ENCODE results near the gene PTPN7. TPM values are rescaled to one million over a fixed set of nuclear protein-coding genes. Genes with fewer than 3 reads are reported as not detected.

PTPN7 gene
- total RNA-seq, 1 experiment from 2014 or later = 0.33 TPM

- H3K4me3 ChIP-seq (ENCODE audit: low read depth in 2 of 2, low read length in 2 of 2) = no peak overlapping the region
- no peaks in the 10 kb centered on the region for H3K9me3 ChIP-seq (ENCODE audit: control insufficient read depth, insufficient read depth, low read depth, low read length)
- ATAC-seq (no peak), DNase-seq (ENCODE audit: low read depth, low spot score) (no peak)
- peak overlapping the region; percentile 72 for H3K27ac ChIP-seq (ENCODE audit: low read length)
- intact Hi-C loops (cut with micrococcal nuclease; ENCODE audit: unreplicated experiment) = loop anchor here (10.0 kb wide), 1 partner anchor 241 kb away; no protein-coding TSS in a partner anchor
- TF ChIP-seq TCF7L2 (IDR thresholded peaks at IDR 0.05; ENCODE audit: low read depth, low read length) = no peak
- TF ChIP-seq POLR2AphosphoS5 (IDR thresholded peaks at IDR 0.05; ENCODE audit: low read depth, low read length) = no peak
- TF ChIP-seq, protein P1, sequence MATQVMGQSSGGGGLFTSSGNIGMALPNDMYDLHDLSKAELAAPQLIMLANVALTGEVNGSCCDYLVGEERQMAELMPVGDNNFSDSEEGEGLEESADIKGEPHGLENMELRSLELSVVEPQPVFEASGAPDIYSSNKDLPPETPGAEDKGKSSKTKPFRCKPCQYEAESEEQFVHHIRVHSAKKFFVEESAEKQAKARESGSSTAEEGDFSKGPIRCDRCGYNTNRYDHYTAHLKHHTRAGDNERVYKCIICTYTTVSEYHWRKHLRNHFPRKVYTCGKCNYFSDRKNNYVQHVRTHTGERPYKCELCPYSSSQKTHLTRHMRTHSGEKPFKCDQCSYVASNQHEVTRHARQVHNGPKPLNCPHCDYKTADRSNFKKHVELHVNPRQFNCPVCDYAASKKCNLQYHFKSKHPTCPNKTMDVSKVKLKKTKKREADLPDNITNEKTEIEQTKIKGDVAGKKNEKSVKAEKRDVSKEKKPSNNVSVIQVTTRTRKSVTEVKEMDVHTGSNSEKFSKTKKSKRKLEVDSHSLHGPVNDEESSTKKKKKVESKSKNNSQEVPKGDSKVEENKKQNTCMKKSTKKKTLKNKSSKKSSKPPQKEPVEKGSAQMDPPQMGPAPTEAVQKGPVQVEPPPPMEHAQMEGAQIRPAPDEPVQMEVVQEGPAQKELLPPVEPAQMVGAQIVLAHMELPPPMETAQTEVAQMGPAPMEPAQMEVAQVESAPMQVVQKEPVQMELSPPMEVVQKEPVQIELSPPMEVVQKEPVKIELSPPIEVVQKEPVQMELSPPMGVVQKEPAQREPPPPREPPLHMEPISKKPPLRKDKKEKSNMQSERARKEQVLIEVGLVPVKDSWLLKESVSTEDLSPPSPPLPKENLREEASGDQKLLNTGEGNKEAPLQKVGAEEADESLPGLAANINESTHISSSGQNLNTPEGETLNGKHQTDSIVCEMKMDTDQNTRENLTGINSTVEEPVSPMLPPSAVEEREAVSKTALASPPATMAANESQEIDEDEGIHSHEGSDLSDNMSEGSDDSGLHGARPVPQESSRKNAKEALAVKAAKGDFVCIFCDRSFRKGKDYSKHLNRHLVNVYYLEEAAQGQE (IDR thresholded peaks at IDR 0.05; ENCODE audit: insufficient read depth in 1 of 2, low read depth in 2 of 2, low read length in 1 of 2) = no peak
- no peak for TF ChIP-seq SIN3A (IDR thresholded peaks at IDR 0.05; ENCODE audit: borderline replicate concordance, insufficient read depth, low read depth, low read length)
- no peak for TF ChIP-seq CTCF (IDR thresholded peaks at IDR 0.05)
- peaks cover 33% of the 10 kb centered on the region for H3K4me1 ChIP-seq (ENCODE audit: control insufficient read depth, insufficient read depth, low read length)
- CTCF ChIA-PET = no interaction called here
- POLR2A ChIA-PET = no interaction called here
- BruUV-seq (replicated peaks) = no TSS peak
- in situ Hi-C loops (cut with HindIII; ENCODE audit: low pct_unique_long_range_greater_than_20kb, low sequenced_read_pairs) = no loop called here
- H3K27me3 ChIP-seq (ENCODE audit: control insufficient read depth, insufficient read depth, low read length) = no peaks in the 10 kb centered on the region
- no peaks in the 10 kb centered on the region for H3K36me3 ChIP-seq (ENCODE audit: control insufficient read depth, insufficient read depth, low read length)
Observed at GRCh38 chr1:202116287-202116686, 44.1 kb downstream of the PTPN7 start.

- CTCF ChIA-PET = interaction anchor here (0.9 to 1.1 kb wide), 2 partner anchors 47 to 106 kb away, joined by 4 to 5 read pairs; no protein-coding TSS in a partner anchor
- Histone ChIP-seq H3K27ac (ENCODE audit: low read length) (peak overlapping the region; percentile 69), H3K4me3 (ENCODE audit: low read depth in 2 of 2, low read length in 2 of 2) (no peak overlapping the region), H3K36me3 (ENCODE audit: control insufficient read depth, insufficient read depth, low read length) (no peaks in the 10 kb centered on the region), H3K9me3 (ENCODE audit: control insufficient read depth, insufficient read depth, low read depth, low read length) (no peaks in the 10 kb centered on the region), H3K4me1 (ENCODE audit: control insufficient read depth, insufficient read depth, low read length) (peaks cover 37% of the 10 kb centered on the region), H3K27me3 (ENCODE audit: control insufficient read depth, insufficient read depth, low read length) (no peaks in the 10 kb centered on the region)
- POLR2A ChIA-PET = interaction anchor here (0.6 to 0.7 kb wide), 2 partner anchors 97 to 100 kb away, joined by 4 to 5 read pairs; no protein-coding TSS in a partner anchor
- DNase-seq (ENCODE audit: low read depth, low spot score) (no peak), ATAC-seq (peak; percentile 2; the same call in 1 of the 2 replicates)
- in situ Hi-C loops (cut with HindIII; ENCODE audit: low pct_unique_long_range_greater_than_20kb, low sequenced_read_pairs) (no loop called here), intact Hi-C loops (cut with micrococcal nuclease; ENCODE audit: unreplicated experiment) (loop anchor here (10.0 kb wide), 1 partner anchor 239 kb away; no protein-coding TSS in a partner anchor)
- no TSS peak for BruUV-seq (replicated peaks)
- TF ChIP-seq CTCF (IDR thresholded peaks at IDR 0.05) (no peak), POLR2AphosphoS5 (IDR thresholded peaks at IDR 0.05; ENCODE audit: low read depth, low read length) (no peak), TCF7L2 (IDR thresholded peaks at IDR 0.05; ENCODE audit: low read depth, low read length) (peak; percentile 49; the same call in 1 of the 2 replicates)
- TF ChIP-seq, protein P1 (IDR thresholded peaks at IDR 0.05; ENCODE audit: insufficient read depth in 1 of 2, low read depth in 2 of 2, low read length in 1 of 2) = no peak
Observed at GRCh38 chr1:202113690-202114300, 46.6 kb downstream of the PTPN7 start.

Data from Panc1 (cell line).